GM23338 (cell line): Measurements from ENCODE around the gene PIPOX.

Experiments used
- CREB1 ChIP-seq: fragments of 250-450 bp; sonication (Bioruptor Pico); IDR thresholded peaks from 2 replicates; pipeline ENCODE4 v1.5.0; 2020; ENCODE audit warnings: low read depth, mild to moderate bottlenecking, moderate library complexity
- EZH2 ChIP-seq: fragments of 200-600 bp; sonication (generic); IDR thresholded peaks from one replicate; pipeline ENCODE4 v1.8.0; 2017; ENCODE audit warnings: antibody characterized with exemption, mild to moderate bottlenecking, low read depth; ENCODE audit not compliant: unreplicated experiment
- EZH2phosphoT487 ChIP-seq: fragments of 200-600 bp; sonication (generic); IDR thresholded peaks from one replicate; pipeline ENCODE4 v1.8.1; 2018; ENCODE audit warnings: antibody characterized with exemption; ENCODE audit not compliant: unreplicated experiment
- JUNB ChIP-seq: IDR thresholded peaks from one replicate; pipeline ENCODE4 v1.6.1; 2016; ENCODE audit warnings: antibody characterized with exemption; ENCODE audit not compliant: unreplicated experiment
- NANOG ChIP-seq: IDR thresholded peaks from 2 replicates; pipeline ENCODE4 v1.6.1; 2016; ENCODE audit warnings: antibody characterized with exemption, borderline replicate concordance
- POLR2AphosphoS5 ChIP-seq: IDR thresholded peaks from 2 replicates; pipeline ENCODE4 v1.6.1; 2016; ENCODE audit warnings: antibody characterized with exemption, low read depth
- STAT1 ChIP-seq: IDR thresholded peaks from one replicate; pipeline ENCODE4 v1.6.1; 2016; ENCODE audit warnings: antibody characterized with exemption; ENCODE audit not compliant: unreplicated experiment
- ZNF114 ChIP-seq: fragments of 250-450 bp; sonication (Bioruptor Pico); IDR thresholded peaks from 2 replicates; pipeline ENCODE4 v1.5.0; 2020; ENCODE audit warnings: mild to moderate bottlenecking, moderate library complexity
- ZNF331 ChIP-seq: fragments of 250-450 bp; sonication (Bioruptor Pico); IDR thresholded peaks from 2 replicates; pipeline ENCODE4 v1.5.0; 2020; ENCODE audit warnings: low read depth, mild to moderate bottlenecking, moderate library complexity
- TF ChIP-seq, protein P1 (sequence below), 2 experiments: fragments of 200-600 bp in 1 of 2; sonication (generic) in 1 of 2; conservative IDR thresholded peaks; 2 replicates each; pipeline versions ENCODE4 v1.5.1 to v1.6.1; 2016 to 2017; ENCODE audit warnings: antibody characterized with exemption in 2 of 2, low read depth in 2 of 2, mild to moderate bottlenecking in 2 of 2, moderate library complexity in 1 of 2
- TF ChIP-seq, protein P2 (sequence below): IDR thresholded peaks from one replicate; pipeline ENCODE4 v1.6.1; 2018; ENCODE audit warnings: antibody characterized with exemption; ENCODE audit not compliant: unreplicated experiment
- TF ChIP-seq, protein P3 (sequence below): fragments of 250-450 bp; sonication (Bioruptor Pico); IDR thresholded peaks from 2 replicates; pipeline ENCODE4 v1.5.0; 2020; ENCODE audit warnings: mild to moderate bottlenecking, moderate library complexity
- TF ChIP-seq, protein P4 (sequence below): IDR thresholded peaks from 2 replicates; pipeline ENCODE4 v1.6.1; 2016; ENCODE audit warnings: antibody characterized with exemption

DNA sequence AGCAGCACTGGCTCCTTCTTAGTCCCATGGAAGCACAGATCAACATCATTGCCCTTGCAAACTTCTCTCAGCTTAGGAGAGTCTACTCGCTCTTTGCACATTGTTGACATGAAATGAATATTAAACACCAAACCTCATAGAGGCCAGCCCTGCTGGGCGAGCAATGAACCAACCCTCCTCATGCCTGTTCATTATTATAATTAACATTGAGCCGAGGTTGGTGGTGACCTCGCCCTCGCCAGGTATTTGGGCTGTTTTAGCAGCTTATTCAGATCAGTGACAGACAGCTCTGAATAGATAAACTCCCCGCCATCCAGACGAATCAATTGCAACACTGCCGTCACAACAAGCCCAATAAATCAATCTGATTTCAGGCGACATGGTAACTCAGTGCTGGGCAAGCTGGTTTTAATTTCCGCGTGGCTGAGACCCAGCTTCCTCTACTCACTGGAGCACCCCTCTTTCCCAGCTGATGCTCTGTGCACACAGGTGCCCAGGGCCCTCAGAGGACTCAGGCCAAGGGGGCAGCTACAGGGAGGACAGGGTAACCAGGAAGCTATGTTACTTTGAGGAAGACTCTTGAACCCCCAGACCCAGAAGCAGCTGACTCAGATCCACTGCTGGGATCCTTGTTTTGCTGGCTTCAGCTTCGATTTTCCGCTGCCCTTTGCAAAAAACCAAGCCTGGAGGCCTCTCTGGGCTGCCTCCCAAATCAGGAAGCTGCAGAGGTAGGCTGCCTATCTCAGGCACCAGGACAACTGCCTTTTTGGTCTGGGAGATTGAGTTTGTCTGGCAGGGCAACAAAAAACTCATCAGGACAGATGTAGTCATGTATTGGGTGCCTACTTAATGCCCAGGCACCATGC lies 26.4 kb upstream of the PIPOX start:
- TF ChIP-seq, protein P1, sequence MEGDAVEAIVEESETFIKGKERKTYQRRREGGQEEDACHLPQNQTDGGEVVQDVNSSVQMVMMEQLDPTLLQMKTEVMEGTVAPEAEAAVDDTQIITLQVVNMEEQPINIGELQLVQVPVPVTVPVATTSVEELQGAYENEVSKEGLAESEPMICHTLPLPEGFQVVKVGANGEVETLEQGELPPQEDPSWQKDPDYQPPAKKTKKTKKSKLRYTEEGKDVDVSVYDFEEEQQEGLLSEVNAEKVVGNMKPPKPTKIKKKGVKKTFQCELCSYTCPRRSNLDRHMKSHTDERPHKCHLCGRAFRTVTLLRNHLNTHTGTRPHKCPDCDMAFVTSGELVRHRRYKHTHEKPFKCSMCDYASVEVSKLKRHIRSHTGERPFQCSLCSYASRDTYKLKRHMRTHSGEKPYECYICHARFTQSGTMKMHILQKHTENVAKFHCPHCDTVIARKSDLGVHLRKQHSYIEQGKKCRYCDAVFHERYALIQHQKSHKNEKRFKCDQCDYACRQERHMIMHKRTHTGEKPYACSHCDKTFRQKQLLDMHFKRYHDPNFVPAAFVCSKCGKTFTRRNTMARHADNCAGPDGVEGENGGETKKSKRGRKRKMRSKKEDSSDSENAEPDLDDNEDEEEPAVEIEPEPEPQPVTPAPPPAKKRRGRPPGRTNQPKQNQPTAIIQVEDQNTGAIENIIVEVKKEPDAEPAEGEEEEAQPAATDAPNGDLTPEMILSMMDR (conservative IDR thresholded peaks at IDR 0.05; ENCODE audit: low read depth in 2 of 2): no peak
- TF ChIP-seq POLR2AphosphoS5 (no peak), EZH2 (no peak), CREB1 (no peak), EZH2phosphoT487 (no peak), JUNB (no peak), ZNF114 (CRISPR knock-in tag) (no peak), ZNF331 (no peak), STAT1 (no peak), NANOG (no peak)
- TF ChIP-seq, protein P2, sequence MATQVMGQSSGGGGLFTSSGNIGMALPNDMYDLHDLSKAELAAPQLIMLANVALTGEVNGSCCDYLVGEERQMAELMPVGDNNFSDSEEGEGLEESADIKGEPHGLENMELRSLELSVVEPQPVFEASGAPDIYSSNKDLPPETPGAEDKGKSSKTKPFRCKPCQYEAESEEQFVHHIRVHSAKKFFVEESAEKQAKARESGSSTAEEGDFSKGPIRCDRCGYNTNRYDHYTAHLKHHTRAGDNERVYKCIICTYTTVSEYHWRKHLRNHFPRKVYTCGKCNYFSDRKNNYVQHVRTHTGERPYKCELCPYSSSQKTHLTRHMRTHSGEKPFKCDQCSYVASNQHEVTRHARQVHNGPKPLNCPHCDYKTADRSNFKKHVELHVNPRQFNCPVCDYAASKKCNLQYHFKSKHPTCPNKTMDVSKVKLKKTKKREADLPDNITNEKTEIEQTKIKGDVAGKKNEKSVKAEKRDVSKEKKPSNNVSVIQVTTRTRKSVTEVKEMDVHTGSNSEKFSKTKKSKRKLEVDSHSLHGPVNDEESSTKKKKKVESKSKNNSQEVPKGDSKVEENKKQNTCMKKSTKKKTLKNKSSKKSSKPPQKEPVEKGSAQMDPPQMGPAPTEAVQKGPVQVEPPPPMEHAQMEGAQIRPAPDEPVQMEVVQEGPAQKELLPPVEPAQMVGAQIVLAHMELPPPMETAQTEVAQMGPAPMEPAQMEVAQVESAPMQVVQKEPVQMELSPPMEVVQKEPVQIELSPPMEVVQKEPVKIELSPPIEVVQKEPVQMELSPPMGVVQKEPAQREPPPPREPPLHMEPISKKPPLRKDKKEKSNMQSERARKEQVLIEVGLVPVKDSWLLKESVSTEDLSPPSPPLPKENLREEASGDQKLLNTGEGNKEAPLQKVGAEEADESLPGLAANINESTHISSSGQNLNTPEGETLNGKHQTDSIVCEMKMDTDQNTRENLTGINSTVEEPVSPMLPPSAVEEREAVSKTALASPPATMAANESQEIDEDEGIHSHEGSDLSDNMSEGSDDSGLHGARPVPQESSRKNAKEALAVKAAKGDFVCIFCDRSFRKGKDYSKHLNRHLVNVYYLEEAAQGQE: no peak
- TF ChIP-seq, protein P3, sequence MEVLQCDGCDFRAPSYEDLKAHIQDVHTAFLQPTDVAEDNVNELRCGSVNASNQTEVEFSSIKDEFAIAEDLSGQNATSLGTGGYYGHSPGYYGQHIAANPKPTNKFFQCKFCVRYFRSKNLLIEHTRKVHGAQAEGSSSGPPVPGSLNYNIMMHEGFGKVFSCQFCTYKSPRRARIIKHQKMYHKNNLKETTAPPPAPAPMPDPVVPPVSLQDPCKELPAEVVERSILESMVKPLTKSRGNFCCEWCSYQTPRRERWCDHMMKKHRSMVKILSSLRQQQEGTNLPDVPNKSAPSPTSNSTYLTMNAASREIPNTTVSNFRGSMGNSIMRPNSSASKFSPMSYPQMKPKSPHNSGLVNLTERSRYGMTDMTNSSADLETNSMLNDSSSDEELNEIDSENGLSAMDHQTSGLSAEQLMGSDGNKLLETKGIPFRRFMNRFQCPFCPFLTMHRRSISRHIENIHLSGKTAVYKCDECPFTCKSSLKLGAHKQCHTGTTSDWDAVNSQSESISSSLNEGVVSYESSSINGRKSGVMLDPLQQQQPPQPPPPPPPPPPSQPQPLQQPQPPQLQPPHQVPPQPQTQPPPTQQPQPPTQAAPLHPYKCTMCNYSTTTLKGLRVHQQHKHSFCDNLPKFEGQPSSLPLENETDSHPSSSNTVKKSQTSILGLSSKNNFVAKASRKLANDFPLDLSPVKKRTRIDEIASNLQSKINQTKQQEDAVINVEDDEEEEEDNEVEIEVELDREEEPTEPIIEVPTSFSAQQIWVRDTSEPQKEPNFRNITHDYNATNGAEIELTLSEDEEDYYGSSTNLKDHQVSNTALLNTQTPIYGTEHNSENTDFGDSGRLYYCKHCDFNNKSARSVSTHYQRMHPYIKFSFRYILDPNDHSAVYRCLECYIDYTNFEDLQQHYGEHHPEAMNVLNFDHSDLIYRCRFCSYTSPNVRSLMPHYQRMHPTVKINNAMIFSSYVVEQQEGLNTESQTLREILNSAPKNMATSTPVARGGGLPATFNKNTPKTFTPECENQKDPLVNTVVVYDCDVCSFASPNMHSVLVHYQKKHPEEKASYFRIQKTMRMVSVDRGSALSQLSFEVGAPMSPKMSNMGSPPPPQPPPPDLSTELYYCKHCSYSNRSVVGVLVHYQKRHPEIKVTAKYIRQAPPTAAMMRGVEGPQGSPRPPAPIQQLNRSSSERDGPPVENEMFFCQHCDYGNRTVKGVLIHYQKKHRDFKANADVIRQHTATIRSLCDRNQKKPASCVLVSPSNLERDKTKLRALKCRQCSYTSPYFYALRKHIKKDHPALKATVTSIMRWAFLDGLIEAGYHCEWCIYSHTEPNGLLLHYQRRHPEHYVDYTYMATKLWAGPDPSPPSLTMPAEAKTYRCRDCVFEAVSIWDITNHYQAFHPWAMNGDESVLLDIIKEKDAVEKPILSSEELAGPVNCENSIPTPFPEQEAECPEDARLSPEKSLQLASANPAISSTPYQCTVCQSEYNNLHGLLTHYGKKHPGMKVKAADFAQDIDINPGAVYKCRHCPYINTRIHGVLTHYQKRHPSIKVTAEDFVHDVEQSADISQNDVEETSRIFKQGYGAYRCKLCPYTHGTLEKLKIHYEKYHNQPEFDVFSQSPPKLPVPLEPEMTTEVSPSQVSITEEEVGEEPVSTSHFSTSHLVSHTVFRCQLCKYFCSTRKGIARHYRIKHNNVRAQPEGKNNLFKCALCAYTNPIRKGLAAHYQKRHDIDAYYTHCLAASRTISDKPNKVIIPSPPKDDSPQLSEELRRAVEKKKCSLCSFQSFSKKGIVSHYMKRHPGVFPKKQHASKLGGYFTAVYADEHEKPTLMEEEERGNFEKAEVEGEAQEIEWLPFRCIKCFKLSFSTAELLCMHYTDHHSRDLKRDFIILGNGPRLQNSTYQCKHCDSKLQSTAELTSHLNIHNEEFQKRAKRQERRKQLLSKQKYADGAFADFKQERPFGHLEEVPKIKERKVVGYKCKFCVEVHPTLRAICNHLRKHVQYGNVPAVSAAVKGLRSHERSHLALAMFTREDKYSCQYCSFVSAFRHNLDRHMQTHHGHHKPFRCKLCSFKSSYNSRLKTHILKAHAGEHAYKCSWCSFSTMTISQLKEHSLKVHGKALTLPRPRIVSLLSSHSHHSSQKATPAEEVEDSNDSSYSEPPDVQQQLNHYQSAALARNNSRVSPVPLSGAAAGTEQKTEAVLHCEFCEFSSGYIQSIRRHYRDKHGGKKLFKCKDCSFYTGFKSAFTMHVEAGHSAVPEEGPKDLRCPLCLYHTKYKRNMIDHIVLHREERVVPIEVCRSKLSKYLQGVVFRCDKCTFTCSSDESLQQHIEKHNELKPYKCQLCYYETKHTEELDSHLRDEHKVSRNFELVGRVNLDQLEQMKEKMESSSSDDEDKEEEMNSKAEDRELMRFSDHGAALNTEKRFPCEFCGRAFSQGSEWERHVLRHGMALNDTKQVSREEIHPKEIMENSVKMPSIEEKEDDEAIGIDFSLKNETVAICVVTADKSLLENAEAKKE (CRISPR knock-in tag): no peak
- TF ChIP-seq, protein P4, sequence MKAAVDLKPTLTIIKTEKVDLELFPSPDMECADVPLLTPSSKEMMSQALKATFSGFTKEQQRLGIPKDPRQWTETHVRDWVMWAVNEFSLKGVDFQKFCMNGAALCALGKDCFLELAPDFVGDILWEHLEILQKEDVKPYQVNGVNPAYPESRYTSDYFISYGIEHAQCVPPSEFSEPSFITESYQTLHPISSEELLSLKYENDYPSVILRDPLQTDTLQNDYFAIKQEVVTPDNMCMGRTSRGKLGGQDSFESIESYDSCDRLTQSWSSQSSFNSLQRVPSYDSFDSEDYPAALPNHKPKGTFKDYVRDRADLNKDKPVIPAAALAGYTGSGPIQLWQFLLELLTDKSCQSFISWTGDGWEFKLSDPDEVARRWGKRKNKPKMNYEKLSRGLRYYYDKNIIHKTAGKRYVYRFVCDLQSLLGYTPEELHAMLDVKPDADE: no peak
